HL-60 (cell line): ENCODE data around the gene CDH6.

Experiments used
- DNase-seq, 2 experiments: peaks; one replicate each; pipeline ENCODE4 v3.0.0-alpha.2; 2010 to 2020; ENCODE audit warnings: low read depth in 1 of 2, low spot score in 1 of 2
- H3K27ac ChIP-seq: fragments of 250-450 bp; sonication (Bioruptor Pico); replicated peaks from 2 replicates; pipeline ENCODE4 v1.5.1; 2020; ENCODE audit warnings: mild to moderate bottlenecking, moderate library complexity
- H3K27me3 ChIP-seq: fragments of 250-450 bp; sonication (Bioruptor Pico); 2 replicates; pipeline ENCODE4 v1.5.1; 2021; ENCODE audit warnings: mild to moderate bottlenecking, moderate library complexity; ENCODE audit not compliant: insufficient read depth, poor library complexity, severe bottlenecking
- H3K4me3 ChIP-seq: replicated peaks from 2 replicates; pipeline ENCODE4 v1.5.1; 2011; ENCODE audit warnings: mild to moderate bottlenecking, control low read depth, low read length; ENCODE audit not compliant: insufficient read depth
- GABPA ChIP-seq: IDR thresholded peaks from 2 replicates; pipeline ENCODE4 v1.6.1; 2012; ENCODE audit warnings: low read depth
- POLR2AphosphoS5 ChIP-seq: IDR thresholded peaks from 2 replicates; pipeline ENCODE4 v1.6.1; 2012; ENCODE audit warnings: low read depth
- SPI1 ChIP-seq: IDR thresholded peaks from 2 replicates; pipeline ENCODE4 v1.6.1; 2012; ENCODE audit warnings: low read depth, mild to moderate bottlenecking, borderline replicate concordance
- long read RNA-seq: library from polyadenylated mRNA; unstranded; transcript quantifications from one replicate; pipeline ENCODE4 v2.0.0, GENCODE V29; 2020
- TF ChIP-seq, protein P1 (sequence below): IDR thresholded peaks from 2 replicates; pipeline ENCODE4 v1.6.1; 2012; ENCODE audit warnings: low read depth; ENCODE audit not compliant: insufficient replicate concordance
- TF ChIP-seq, protein P2 (sequence below): IDR thresholded peaks from one replicate; pipeline ENCODE4 v1.5.1; 2011; ENCODE audit warnings: low read length, control low read depth, inconsistent platforms; ENCODE audit not compliant: insufficient read depth

The CDH6 gene
- long read RNA-seq, partial matches to known transcripts: 0 of 1 reads
- long read RNA-seq, other reads (novel, unspliced or antisense): 1 of 1 reads

GRCh38 chr5:31193591-31194467 is at the start of gene CDH6:
TSS of gene CDH6 (plus strand) at chr5:31193686. CDS start at chr5:31267474, 73,788 bp downstream.
- Histone ChIP-seq H3K4me3 (no peak within 1 kb of the TSS), H3K27ac (no peak within 1 kb of the TSS), H3K27me3 (peaks cover 32% of the 10 kb centered on the region)
- DNase-seq: no peak
- TF ChIP-seq SPI1 (no peak), POLR2AphosphoS5 (no peak), GABPA (no peak)
- TF ChIP-seq, protein P1, sequence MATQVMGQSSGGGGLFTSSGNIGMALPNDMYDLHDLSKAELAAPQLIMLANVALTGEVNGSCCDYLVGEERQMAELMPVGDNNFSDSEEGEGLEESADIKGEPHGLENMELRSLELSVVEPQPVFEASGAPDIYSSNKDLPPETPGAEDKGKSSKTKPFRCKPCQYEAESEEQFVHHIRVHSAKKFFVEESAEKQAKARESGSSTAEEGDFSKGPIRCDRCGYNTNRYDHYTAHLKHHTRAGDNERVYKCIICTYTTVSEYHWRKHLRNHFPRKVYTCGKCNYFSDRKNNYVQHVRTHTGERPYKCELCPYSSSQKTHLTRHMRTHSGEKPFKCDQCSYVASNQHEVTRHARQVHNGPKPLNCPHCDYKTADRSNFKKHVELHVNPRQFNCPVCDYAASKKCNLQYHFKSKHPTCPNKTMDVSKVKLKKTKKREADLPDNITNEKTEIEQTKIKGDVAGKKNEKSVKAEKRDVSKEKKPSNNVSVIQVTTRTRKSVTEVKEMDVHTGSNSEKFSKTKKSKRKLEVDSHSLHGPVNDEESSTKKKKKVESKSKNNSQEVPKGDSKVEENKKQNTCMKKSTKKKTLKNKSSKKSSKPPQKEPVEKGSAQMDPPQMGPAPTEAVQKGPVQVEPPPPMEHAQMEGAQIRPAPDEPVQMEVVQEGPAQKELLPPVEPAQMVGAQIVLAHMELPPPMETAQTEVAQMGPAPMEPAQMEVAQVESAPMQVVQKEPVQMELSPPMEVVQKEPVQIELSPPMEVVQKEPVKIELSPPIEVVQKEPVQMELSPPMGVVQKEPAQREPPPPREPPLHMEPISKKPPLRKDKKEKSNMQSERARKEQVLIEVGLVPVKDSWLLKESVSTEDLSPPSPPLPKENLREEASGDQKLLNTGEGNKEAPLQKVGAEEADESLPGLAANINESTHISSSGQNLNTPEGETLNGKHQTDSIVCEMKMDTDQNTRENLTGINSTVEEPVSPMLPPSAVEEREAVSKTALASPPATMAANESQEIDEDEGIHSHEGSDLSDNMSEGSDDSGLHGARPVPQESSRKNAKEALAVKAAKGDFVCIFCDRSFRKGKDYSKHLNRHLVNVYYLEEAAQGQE: no peak
- TF ChIP-seq, protein P2, sequence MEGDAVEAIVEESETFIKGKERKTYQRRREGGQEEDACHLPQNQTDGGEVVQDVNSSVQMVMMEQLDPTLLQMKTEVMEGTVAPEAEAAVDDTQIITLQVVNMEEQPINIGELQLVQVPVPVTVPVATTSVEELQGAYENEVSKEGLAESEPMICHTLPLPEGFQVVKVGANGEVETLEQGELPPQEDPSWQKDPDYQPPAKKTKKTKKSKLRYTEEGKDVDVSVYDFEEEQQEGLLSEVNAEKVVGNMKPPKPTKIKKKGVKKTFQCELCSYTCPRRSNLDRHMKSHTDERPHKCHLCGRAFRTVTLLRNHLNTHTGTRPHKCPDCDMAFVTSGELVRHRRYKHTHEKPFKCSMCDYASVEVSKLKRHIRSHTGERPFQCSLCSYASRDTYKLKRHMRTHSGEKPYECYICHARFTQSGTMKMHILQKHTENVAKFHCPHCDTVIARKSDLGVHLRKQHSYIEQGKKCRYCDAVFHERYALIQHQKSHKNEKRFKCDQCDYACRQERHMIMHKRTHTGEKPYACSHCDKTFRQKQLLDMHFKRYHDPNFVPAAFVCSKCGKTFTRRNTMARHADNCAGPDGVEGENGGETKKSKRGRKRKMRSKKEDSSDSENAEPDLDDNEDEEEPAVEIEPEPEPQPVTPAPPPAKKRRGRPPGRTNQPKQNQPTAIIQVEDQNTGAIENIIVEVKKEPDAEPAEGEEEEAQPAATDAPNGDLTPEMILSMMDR: no peak

DNA sequence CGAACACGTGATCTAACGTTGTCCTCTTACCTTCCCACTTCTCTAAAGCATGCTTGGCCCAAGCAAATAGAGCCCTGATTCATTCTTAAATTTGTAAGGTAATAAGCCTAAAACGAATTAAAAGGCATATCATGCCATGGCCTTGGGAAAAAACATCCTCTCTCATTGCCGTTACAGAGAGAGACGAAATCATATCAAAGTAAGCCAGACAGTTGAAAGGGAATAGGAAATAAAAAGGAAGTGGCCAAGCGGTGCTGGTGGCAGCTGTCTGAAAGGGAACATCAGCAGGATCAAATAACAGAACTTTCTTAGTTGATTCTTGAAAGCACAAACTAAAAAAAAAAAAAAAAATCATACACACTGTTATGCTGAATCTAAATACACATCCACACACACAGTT is 49.1 kb upstream of the CDH6 start:
- no peak overlapping the region for H3K27ac ChIP-seq
- TF ChIP-seq POLR2AphosphoS5: no peak
- TF ChIP-seq, protein P2: no peak
- no peak for TF ChIP-seq SPI1
- TF ChIP-seq GABPA: no peak
- TF ChIP-seq, protein P1: no peak
- no peaks in the 10 kb centered on the region for H3K27me3 ChIP-seq
- no peak for DNase-seq
- H3K4me3 ChIP-seq: no peak overlapping the region

DNA sequence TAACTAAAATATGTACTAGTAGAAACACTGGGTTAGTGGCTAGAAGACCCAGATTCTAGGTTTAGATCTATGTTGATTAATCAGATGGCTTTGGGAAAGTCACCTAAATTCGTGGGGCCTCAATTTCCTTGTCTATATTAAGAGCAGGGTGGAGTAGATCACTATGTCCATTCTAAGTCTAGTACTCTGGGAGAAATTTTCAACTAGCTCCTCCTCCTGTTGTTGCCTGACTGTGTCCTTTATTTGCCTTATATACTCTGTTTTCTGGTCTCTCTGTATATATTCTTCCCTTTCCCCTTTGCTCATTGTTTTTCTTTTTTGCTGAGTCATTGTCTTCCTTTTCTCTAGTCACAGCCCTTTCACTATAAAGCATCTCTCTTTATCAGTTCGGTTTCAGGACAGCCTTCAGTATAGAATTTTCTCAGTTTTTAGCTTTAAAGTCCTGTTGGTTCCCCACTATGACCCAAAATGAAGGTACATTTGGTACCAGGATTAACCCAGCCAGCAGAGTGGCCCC is 44.5 kb upstream of the CDH6 start:
- DNase-seq: no peak
- Histone ChIP-seq H3K27me3 (no peaks in the 10 kb centered on the region), H3K4me3 (no peak overlapping the region), H3K27ac (no peak overlapping the region)
- TF ChIP-seq POLR2AphosphoS5 (no peak), SPI1 (no peak), GABPA (no peak)
- TF ChIP-seq, protein P1: no peak
- TF ChIP-seq, protein P2: no peak
